HG02610 (cell line): ENCODE results near the gene HNRNPA1.
"Not testable (repeated sequence)": the region's sequence is repeated elsewhere in the genome, so short reads cannot be mapped to it uniquely, and the experiment has no call there.

Source experiments
- ATAC-seq: cut with Tn5 transposase; IDR thresholded peaks from one replicate; pipeline ENCODE4 v1.9.1; 2021; ENCODE audit warnings: mild to moderate bottlenecking, moderate library complexity; ENCODE audit not compliant: unreplicated experiment

Gene HNRNPA1

DNA sequence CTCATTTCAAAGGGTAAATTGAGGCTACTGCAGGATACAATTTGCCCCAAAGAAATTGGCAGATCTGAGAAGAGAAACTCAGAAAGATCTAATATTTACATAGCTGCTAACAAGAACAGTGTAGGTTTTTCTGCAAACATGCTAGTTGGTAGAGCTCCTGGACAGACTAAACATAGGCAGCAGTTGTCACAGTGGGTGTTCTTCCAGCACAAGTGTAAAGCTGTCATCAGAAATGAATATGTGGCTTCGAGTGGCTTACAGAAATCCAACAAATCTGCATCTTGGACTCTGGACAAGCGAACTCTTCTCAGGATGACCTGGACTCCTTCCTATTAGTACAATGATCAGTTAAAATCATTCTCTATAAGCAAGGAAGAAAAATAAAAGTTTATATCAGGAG lies 6.5 kb upstream of the HNRNPA1 start:
- no peak for ATAC-seq

DNA sequence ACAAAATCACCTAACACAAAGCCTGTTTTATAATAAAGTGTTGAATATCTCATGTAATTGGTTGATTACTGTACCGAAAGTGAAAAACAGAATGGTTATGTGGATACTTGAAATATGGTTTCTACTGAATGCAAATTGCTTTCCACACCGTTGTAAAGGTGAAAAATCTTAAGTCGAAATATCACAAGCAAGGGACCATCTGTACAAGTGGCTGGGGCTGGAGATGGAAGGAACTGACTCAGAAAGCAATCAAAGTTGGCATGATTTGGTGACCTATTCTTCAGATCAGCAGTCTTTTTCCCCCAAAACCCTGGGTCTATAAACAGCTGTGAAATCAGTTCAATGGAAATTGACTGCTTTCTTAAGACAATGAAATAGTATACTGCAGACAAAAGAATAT lies 4.2 kb upstream of the HNRNPA1 start:
- no peak for ATAC-seq

DNA sequence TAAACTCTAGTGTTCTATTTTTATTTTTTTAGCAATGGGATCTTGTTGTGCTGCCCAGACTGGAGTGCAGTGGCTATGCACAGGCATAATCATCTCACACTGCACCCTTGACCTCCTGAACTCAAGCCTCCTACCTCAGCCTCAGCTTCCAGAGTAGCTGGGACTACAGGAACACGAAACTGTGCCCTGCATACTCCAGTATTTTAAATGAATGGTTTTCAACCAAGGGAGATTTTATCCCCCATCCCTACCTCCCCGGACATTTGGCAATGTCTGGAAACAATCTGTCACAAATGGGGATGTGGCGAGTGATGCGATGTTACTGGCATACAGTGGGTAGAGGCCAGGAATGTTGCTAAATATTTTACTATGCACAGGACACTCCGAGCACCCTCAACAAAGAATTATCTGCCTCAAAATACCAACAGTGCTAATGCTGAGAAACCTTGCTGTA lies 2.7 kb upstream of the HNRNPA1 start:
- ATAC-seq, result no peak

DNA sequence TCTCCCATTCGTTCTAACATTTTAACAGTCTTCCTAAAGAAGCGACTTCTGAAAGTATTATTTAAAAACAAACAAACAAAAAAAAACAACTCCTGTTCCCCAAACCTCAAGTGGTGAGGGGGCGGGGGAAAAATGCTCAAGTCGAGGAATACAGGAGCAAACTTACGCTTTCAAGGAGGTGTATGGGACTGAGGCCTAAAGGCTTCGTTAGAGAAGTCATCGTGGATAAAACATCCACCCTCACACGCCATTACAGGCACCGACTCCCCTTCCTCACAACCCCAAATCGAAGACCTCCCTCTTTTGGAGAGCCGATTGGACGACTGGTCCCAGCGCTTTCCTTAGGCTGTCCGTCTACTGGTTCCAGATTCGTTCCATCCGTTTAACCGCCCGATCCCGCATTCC lies 1.3 kb upstream of the HNRNPA1 start:
- ATAC-seq, result no peak

DNA sequence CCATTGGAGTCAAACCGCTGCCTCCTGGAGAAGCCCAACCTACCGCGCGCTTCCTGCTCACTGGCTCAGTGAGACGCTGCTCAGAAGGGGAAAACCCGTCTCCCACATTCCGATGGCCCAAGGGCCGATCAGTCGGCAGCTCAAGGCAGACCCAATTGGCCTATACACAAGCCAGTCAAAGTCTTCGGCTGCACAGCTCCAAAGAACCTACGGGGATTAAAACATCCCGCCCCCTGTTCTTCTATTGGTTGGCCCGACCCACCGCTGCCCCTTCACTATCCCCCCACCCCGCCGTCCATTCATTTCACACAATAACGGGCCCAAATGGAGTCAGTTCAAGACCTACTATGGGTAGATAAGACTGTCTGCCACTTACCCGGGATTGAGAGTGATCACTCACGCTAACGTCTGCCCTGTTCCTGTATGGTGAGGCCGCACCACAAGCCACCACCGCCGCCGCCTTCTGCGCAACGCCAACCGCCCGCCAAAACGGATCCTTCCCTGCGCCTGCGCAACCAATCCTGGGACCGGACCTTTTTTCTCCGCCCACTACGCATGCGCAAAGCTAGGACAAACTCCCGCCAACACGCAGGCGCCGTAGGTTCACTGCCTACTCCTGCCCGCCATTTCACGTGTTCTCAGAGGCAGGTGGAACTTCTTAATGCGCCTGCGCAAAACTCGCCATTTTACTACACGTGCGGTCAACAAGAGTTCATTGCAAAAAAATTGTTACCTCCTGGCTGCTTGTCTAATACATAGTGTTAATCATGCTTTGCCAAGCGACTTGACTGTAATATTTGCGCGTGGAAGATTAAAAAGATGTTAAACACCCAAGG lies 676 bp upstream of the HNRNPA1 start, which contains the start of gene CBX5:
CBX5 (minus strand) TSS at position 491 of the 836 bp plus-strand sequence. CDS start 22,472 bp downstream, outside the sequence.
- ATAC-seq, result peak; percentile 73

DNA sequence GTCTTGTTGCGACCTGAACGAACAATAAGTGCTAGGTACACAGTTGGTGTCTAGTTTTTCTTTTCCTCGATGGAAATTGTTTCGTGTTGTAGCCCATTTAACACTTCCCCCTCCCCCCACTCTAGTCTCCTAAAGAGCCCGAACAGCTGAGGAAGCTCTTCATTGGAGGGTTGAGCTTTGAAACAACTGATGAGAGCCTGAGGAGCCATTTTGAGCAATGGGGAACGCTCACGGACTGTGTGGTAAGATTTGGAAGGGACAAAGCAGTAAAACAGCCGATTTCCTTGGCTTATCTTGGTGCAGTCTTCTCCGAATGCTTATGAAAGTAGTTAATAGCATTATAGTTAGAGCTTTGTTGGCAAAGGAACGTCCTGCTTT lies 724 bp downstream of the HNRNPA1 start:
- ATAC-seq, result not testable (repeated sequence)

DNA sequence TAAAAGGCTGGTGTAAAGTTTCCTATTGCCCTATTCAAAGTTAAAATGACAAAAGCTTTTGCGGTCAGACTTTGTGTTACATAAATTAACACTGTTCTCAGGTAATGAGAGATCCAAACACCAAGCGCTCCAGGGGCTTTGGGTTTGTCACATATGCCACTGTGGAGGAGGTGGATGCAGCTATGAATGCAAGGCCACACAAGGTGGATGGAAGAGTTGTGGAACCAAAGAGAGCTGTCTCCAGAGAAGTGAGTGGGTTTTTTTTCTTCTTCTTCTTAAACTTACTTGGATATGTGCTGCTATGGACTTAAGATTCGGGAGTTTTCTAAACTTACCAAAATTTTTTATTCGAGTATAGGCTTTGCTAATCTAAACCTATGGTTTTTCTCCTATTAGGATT lies 1.2 kb downstream of the HNRNPA1 start:
- ATAC-seq, result not testable (repeated sequence)

DNA sequence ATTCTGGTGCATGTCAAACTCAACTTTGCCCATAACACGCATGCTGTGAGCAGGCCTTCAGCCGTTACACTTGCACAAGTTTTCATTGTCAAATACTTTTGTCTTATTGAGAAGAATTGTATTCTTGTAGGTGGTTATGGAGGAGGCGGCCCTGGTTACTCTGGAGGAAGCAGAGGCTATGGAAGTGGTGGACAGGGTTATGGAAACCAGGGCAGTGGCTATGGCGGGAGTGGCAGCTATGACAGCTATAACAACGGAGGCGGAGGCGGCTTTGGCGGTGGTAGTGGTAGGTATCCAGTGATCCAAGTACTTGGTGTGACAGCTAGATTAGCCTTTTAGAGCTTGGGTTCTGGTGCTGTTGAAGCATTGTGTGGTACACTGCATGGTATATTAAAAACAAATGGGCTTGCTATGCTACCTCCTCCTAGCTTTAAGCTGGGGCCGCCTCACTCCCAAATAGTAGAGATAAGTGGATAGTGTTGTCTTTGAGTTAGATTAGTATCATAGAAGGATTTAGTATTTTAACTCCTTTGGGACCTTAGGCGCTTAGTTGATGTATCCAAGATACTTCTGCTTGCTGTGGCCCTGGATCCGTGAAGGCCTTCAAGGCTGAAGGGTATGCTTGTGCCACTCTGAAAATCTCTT lies 2.5 kb downstream of the HNRNPA1 start:
- no peak for ATAC-seq

DNA sequence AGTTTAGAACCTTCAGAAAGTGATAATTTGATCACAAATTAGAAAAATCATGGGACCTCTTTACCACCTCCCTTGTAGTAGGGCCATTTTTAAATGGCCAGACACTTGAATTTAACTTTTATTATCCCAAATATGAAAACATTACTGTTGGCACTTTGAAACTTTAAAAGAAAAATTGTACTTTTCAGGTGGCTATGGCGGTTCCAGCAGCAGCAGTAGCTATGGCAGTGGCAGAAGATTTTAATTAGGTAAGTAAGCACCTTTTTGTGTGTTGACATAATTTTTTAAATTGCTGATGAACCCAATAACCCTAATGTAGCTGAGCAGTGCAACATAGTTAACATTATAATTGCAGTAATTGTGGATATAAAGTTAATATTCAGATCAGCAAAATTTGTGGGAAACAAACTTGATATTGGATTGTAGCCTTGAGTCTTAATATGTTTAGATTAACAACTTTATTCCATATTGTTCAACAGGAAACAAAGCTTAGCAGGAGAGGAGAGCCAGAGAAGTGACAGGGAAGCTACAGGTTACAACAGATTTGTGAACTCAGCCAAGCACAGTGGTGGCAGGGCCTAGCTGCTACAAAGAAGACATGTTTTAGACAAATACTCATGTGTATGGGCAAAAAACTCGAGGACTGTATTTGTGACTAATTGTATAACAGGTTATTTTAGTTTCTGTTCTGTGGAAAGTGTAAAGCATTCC lies 3.7 kb downstream of the HNRNPA1 start:
- not testable (repeated sequence) for ATAC-seq

DNA sequence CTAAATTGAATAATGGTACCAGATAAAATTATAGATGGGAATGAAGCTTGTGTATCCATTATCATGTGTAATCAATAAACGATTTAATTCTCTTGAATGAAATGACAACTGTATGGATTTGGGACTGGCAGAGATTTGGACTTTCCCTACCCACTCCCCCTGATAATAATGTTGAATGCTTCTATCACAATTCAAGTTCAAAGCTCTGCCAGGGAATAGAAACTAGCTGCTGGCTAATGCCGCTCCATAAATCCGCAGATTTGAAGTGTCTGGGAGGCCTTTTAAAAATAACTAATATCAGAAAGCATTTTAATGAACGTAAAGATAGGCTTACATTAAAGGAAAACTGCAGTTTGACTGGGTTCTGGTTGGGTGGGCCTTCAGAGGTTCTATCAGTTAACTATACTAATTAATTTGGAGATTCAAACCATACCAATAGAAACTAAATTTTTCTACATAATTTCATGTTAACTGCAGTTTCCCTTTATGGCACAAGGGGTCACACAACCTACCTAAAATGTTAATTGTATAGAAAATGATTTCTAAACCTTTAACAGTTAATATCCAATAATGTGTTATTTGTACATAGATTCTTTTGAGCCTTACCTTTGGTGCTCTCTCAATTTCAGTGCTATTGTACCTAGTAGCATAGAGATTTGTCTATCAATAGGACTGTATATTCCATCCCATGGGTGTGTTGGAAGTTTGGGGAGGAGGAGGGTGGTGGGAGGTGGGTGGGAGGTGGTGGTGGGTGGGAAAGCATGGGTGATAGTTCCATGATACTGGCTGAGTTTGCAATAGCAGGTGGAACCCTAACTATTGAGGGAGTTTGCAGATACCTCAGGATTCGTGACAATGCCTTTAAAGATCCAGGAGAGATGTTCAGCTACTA lies 4.9 kb downstream of the HNRNPA1 start:
- ATAC-seq, result no peak

DNA sequence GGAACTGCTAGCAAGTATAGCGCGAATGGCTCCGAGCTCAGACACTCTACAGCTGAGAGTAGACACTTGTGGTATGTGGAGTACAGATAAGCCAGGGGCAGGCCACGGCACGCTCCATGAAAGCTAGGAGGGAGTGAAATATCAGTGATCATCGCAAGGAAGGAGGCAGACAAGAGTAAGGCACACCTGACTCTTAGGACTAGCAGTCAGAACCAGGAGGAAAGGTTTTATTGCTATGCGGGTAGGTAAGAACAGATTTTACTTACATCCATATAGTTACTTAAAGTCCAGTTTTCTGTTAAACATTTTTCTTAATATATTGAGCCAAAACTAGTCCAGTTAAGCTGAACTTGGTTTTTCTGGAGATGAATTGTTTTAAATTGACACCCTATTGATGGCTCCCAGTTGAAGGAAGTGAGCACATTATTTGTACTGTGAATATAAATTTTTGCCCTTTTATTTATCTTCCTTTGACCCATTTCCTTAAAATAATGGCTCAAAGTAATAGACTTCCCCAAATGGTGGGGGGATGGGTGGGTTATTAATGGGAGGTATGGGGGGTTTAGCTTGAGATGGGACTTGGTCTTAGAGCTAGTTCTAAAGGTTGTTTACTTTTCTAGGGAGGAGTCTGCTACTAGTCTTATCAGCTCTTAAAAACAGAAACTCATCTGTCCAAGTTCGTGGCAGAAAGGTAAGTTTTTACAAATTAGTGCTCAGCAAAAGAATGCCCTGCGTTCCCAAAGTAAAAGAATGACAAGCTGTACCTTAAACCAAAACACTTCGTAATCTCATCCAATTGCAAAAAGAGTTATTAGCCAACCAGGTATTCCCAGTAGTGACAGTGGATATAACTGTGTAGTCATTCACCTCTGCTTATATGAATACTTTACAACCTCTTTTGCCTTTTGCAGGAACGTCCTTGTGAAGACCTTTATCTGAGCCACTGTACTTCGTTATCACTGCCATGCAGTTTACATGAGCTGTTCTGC lies 5.8 kb downstream of the HNRNPA1 start:
- no peak for ATAC-seq

DNA sequence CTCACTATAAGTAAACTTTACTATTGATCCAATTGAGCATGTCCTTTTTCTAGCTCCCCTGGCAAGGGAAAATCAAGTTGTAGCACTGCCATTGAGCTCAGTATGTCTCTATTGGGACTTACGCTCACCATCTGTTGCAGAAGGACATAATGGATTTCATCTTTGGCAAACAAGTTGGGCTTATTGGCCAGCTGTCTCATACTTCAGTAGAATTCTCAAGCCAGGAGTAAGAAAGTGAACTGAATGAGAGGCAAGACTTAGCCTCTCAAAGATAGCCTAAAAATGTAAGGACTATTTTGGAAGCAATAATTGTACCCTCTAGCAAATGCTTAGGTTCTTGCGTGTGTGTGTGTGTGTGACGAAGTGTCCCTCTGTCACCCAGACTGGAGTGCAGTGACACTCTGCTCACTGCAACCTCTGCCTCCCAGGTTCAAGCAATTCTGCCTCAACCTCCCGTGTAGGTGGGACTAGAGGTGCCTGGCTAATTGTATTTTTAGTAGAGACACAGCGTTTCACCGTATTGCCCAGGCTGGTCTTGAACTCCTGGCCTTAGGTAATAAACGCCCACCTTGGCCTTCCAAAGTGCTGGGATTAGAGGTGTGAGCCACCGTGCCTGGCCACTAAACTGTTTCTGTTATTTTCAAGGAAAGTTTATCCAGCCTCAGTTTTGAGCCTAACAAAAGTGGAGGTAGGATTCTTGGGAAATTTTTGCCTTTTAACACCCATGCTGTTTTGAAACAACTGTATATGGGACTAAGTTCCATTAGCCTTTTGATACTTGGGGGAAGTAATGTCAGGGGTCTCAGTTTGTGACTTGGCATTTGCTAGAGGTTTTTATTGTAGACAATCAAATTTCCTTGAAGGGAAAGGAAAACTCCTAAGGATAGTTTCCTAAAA lies 7.0 kb downstream of the HNRNPA1 start:
- no peak for ATAC-seq

DNA sequence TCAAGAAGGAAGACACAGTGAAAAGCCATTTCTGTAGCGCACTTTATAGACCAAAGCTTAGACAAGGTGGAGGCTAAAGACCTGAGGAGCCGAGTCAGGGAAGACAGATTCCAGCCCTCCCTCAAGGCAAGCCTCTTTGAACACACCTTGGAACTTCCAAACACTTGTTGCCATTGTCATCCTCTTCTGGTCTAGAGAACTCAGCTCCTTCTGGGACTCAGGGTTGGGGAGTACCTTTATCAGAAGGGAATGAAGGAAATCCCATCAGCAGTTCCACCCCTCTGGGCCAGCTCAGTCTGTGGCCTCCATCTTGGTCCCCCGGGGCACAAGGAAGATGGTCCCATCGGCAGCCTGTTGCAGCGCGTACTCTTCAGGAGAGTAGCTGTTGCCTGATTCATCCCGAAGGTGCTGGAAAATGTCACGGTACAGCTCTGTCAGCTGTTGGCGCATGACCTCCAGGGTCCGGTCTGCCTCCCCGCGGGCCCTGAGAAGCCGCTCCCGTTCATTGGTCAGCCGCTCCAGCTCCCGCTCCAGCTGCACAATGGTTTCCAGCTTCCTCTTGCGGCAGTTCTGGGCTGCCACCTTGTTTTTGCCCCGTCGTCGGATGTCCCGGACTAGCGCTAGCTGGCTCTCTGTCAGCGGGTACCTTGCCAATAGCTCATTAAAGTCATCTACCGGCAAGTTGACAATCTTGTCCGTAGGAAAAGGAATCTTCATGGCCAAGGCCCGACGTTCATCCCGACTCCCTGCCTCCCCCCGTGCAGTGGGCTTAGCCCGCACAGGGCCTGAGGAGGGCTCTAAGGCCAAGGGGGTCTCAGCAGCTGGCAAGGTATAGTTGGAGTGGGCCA lies 11.8 kb downstream of the HNRNPA1 start:
- no peak for ATAC-seq

DNA sequence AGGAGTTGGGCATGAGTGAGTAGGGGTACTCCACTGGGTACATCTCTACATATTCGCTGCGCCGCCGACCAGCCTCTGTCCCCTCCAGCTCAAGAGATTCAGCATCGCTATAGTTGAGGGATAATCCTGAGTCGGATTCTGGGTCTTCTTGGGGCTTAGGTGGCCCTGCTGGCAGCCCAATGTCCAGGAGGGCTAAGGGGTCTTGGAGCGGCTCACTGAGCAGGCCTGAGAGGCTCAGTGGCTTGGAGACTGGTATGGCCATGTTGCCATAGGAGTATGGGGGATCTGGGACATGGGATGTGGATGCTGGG lies 12.4 kb downstream of the HNRNPA1 start:
- ATAC-seq, result no peak

DNA sequence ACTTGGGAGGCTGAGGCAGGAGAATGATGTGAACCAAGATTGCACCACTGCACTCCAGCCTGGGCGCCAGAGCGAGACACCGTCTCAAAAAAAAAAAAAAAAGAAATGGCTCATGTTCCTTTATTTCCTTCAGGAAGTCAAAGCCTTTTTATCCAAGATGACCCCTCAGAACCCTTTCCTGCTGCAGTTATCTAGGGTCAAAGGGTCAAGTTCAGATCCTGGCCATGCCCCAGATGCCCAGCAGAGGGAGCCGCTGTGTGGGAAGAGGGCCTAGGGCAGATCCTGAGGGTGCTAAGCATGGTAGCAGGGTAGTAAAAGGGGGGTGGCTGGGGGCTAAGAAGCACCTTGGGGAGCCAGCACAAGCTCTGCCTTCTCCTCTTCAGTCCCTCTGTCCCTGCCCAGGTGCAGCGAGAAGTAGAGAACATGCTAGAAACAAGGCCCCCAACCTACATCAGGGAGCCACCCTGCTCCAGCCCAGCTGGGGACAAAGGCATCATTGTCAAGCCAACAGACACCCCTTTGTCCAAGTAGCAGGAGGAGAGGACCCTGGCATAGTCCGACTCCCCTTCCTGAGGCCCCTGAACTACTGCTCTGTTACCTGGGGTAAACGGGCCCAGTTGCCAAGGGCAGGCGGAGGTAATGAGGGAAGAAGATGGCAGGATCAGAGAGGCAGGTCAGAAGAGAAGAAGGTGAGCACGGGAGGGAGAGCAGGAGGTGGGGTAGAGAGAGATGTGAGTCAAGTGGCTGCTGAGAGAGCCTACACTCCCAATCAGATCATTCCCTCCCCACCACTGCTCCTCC lies 13.8 kb downstream of the HNRNPA1 start:
- no peak for ATAC-seq

DNA sequence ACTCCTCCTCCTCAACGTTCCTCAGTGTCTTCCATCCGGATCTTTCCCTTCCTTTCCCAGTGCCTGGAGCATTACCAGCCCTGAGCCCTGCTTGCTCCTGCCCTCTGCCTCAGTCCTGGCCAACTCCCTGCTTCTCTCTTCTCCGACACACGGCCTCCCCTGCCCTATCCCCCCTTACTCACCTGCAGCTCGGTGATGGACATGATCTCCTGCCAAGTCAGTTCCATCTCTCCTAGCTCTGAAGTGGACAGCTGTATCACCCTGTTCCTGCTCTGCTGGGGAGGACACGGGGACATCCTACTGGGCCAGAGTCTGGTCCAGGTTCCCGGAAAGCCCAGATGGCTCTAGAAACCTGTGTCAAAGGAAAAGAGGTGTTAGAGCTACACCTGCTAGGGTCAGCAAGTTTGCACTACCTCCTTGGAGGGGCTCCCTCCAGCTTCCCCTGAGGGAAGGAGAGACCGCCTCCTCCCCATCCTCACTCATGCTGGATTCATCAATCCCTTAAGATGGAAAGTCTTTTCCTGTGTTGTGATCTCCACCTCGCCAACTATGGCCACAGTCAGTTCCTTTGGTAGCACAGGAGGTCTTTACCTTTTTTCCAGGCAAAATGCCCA lies 14.5 kb downstream of the HNRNPA1 start:
- ATAC-seq, result no peak
